Activated naive CD4-positive, alpha-beta T cell treated with anti-CD3 and anti-CD28 coated beads, Interleukin-2, amount 50 U/mL, for 16 hours (primary cell): ENCODE results near the gene RAB5A.
"Not testable (repeated sequence)": the region's sequence is repeated elsewhere in the genome, so short reads cannot be mapped to it uniquely, and the experiment has no call there.

ENCODE experiments used
- DNase-seq: peaks from one replicate; pipeline ENCODE4 v3.0.0-alpha.2; 2020

RAB5A gene

DNA sequence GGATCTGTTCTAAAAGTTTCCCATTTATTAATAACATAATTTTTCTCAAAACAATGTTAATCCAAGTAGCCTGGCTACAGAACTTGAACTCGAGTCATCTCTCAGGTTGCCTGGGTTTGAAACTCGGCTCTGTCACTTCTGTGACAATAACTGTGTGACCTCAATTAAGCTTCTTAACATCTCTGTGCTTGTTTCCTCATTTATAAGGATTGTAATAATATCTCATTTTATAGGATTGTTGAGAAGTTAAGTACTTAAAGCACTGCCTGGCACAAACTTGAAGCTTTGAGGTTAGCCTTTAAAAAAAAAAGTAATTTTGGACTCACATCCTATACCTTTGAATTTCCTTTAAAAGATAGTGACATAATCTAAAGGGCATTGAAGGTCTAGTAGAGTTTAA, 3.4 kb downstream of the RAB5A start:
- no peak for DNase-seq

GRCh38 chr3:19954676-19955075, 7.8 kb downstream of the RAB5A start:
- DNase-seq: no peak

DNA sequence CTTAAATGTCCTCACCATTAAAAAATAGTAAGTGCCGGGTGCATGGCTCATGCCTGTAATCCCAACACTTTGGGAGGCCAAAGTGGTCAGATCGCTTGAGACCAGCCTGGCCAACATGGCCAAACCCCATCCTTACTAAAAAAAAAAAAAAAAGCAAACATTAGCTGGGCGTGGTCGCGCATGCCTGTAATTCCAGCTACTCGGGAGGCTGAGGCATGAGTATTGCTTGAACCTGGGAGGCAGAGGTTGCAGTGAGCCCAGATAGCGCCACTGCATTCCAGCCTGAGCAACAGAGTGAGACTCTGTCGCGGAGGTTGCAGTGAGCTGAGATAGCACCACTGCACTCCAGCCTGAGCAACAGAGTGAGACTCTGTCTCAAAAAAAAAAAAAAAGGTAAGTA, 10.5 kb downstream of the RAB5A start:
- DNase-seq: not testable (repeated sequence)

DNA sequence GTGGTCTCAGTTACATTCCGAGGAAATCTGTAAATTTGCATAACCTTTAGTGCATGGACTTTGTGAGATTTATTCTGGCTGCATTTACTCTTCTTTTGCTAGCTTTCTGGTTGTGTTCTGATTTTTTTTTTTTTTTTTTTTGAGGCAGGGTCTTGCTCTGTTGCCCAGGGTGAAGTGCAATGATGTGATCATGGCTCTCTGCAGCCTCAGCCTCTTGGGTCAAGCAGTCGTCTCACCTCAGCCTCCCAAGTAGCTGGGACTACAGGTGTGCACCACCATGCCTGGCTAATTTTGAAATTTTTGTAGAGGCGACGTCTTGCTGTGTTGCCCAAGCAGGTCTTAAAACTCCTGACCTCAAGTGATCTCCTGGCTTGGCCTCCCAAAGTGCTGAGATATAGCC, 12.6 kb downstream of the RAB5A start:
- DNase-seq: no peak

DNA sequence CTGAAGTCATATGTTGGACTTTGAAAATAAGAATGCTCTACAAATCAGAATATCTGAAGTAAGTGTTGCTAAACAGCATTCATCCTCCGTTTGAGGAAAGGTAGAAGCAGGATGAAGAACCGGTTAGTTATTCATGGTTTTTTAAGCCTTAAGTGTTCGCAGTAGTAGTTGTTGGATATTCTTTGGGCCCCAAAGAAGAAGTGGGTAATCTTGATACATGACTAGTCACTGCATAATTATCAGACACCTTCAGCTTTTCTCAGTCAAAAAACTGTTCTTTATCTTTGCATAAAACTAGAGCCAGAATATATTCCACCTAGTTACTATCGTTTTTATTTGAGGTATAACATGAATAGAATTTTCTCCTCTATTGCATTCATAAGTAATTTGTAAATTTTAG, 13.8 kb downstream of the RAB5A start:
- no peak for DNase-seq

- no peak for DNase-seq
These were observed 15.1 kb downstream of the RAB5A start for GRCh38 chr3:19961960-19962359.

- DNase-seq: no peak
These were observed 20.3 kb downstream of the RAB5A start for GRCh38 chr3:19967208-19967607.

DNA sequence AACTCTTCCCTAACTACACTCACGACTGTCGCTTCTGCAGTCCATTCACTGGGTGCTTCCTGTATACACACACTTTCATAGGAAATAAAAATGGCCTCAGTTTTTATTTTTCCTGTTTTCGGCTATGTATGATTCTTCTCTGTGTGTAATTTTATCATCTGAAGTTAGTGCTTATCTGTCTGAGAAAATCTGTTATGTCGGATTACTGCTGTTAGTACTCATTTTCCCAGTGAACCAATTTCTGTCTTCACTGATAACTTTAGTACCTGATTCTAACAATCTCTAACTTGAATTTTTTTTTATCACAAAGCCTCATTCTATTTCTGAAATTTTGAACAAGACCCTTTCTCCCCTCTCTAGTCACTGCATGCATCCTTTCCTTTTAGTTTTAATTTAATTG, 20.9 kb downstream of the RAB5A start:
- DNase-seq: no peak

- no peak for DNase-seq
These were observed 23.4 kb downstream of the RAB5A start for GRCh38 chr3:19970327-19970726.

GRCh38 chr3:19972054-19972453, 25.2 kb downstream of the RAB5A start:
- no peak for DNase-seq

DNA sequence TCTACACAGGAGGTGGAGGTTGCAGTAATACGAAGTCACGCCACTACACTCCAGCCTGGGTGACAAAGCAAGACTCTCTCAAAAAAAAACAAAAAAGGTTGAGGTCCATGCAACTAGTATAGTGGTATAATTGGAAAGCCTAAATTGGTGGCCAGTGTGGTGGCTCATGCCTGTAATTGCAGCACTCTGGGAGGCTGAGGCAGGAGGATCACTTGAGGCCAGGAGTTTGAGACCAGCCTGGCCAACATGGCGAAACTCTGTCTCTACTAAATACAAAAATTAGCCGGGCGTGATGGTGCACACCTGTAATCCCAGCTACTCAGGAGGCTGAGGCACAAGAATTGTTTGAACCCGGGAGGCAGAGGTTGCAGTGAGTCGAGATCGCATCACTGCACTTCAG, 42.0 kb downstream of the RAB5A start:
- not testable (repeated sequence) for DNase-seq

GRCh38 chr3:19994796-19995195, 47.9 kb downstream of the RAB5A start:
- DNase-seq: no peak

DNA sequence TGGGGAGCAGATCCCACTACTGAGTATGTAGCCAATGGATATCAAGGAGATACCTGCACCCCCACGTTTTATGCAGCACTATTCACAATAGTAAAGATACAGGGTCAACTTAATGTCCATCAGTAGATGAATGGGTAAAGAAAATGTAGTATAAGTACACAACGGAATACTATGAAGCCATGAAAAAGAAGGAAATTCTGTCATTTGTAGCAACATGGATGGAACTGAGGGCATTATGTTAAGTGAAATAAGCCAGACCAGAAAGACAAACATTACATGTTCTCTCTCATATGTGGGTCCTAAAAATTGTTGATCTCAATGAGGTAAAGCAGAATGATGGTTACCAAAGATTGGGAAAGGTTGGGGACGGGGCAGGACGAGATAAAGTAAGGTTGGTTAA, 50.6 kb downstream of the RAB5A start:
- no peak for DNase-seq

- DNase-seq: no peak
These were observed 55.0 kb downstream of the RAB5A start for GRCh38 chr3:20001932-20002331.

DNA sequence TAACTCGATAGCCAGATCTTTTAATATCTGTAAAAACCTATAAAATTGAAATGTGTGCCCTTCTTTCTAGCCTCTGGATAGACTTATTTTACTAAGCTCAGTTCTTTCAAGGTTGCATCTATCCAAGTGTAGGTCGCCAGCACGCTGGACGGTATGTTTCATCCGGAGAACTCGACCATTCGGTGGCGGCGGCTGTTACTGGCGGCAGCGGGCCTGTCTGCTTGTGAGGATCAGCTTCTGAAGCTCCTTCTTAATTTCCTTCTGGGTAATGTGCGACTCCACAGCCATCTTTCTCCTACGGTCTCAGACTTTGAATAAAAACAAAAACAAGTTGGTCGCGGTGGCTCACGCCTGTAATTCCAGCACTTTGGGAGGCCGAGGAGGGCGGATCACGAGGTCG, 61.1 kb downstream of the RAB5A start:
- DNase-seq: no peak

GRCh38 chr3:20008646-20009045, 61.7 kb downstream of the RAB5A start:
- DNase-seq: no peak

DNA sequence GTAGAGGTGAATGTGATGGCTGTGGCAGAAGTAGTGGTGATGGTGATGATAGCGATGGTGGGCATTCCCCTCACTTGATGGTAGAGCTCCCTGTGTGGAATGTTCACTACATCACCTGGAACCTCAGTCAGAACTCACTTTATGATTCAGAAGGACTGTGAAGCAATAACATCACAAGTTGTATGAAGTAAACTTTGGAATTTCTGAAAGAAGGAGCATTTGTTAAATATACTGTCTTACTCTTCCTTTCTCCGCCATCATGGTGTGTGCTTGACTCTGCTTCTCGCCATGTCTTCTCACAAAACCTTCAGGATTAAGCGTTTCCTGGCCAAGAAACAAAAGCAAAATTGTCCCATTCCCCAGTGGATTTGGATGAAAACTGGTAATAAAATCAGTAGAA, 65.3 kb downstream of the RAB5A start, which contains the start of gene PP2D1:
PP2D1 (minus strand) TSS at position 101 of the 400 bp plus-strand sequence. CDS start 192 bp downstream, outside the sequence.
- DNase-seq: no peak

DNA sequence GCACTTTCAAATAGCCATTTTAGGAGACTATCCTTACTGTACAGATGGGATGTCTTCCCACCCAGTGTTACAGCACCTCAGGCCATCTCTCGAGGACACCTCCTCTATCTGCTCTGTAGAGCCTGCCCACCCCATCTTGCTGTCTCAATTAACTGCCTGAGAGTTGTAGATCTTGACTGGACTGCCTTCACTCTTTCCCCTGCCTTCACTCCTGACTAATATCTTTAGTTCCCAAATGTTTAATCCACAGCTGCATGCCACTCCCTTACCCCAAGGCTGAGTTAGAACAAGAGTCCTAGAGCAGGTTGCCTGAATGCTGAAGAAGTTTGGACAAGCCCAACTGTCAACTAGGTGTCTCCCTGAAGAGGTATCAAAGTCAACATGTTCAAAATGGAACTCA, 66.5 kb downstream of the RAB5A start:
- DNase-seq: no peak

GRCh38 chr3:20015525-20015924, 68.6 kb downstream of the RAB5A start:
- no peak for DNase-seq

- not testable (repeated sequence) for DNase-seq
These were observed 69.2 kb downstream of the RAB5A start for GRCh38 chr3:20016076-20016475.

DNA sequence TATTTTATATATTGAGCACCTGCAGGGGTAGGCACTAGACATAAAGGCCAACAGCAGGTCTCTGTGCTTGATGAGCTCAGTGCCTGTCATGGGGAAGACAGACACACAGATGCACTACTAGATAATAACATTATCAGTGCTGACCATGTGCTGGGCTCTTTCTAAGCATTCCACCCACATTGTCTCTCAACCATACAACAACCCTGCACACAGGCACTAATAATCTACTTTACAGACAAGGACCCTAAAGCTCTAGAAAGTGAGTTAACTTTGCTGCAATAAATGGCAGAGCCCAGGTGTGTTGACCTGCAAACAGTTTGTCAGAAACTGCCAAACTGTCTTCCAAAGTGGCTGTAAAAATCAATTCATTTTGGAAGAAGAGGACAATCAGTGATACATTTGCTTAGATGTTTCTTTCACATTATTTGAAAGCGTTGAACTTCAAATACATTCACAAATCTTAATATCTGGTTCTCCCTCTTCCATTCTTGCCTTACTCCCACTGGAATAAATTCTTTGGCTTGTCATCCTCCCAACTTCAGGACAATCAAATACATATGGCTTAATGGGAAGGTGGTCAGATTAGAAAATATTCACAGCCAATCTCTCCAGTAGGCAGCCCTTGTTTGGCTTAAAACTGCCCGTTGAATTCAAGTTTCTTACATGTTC, 76.2 kb downstream of the RAB5A start:
- no peak for DNase-seq

DNA sequence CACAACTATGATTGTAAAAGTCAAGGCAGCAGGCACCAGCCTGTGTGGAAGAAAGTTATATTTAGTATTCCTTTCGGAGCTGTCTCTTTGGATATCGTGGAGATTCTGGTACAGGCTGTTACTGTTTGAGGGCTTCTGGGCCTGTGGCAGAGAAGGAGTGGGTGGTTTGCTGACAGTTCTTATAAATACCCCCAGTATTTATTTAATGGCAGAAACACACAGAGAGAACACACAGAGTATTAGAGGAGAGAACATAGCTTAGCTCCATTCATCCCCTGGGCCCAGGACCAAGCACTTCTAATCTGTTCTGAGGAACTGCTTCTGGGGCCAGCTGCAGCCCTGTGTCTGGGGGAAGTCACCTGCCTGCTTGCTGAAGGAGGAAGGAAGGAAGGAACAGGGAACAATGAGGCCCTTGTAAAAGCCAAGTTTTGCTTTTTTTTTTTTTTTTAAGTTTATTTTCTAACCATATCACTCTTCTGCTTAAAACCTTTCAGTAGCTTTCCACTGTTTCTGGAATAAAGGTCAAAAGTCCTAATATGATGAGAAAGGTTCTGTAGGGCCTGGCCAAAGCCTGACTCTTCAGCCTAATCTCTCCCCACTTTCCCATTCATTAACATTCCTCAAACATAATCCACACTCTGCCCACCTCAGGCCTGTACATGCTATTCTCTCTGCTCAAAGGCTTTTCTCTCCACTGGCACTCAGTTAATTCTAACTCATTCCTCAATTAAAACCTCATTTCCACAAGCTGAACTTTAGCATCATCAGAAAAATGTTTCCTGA, 76.9 kb downstream of the RAB5A start:
- DNase-seq: no peak

GRCh38 chr3:20027136-20027535, 80.2 kb downstream of the RAB5A start:
- DNase-seq: no peak

DNA sequence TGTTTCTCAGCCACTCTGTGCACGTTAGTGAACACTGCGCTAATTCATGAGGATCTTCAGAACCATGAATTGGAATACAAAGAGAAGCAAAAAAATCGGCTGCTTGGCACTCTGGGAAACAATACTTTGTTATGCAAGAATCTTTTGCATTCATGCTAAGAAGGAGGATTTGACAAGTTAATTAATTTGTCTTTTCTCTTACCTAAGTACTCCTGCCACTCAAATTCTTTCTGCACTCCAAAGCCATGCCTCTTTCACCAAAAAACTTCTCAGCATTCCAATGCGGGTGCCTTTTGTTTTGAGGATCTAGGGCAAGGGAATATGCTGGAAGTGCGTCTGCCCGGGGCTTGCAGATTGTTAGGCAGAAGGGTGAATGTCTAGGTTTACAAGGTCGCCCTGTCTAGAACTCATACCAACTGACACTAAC, 82.0 kb downstream of the RAB5A start:
- DNase-seq: no peak

- not testable (repeated sequence) for DNase-seq
These were observed 85.0 kb downstream of the RAB5A start for GRCh38 chr3:20031939-20032338.
